IPS-18a (cell line): ENCODE results near the gene SLC26A2.

ENCODE experiments used
- H3K27ac ChIP-seq: one replicate; pipeline ENCODE4 v1.5.1; 2013; ENCODE audit warnings: low read length
- H3K27me3 ChIP-seq: one replicate; pipeline ENCODE4 v1.6.1; 2013; ENCODE audit warnings: mild to moderate bottlenecking, low read length; ENCODE audit not compliant: control insufficient read depth, insufficient read depth
- H3K36me3 ChIP-seq: one replicate; pipeline ENCODE4 v1.6.1; 2013; ENCODE audit warnings: low read depth, low read length; ENCODE audit not compliant: control insufficient read depth
- H3K4me1 ChIP-seq: one replicate; pipeline ENCODE4 v1.6.1; 2013; ENCODE audit warnings: low read depth, low read length; ENCODE audit not compliant: control insufficient read depth
- H3K4me3 ChIP-seq: one replicate; pipeline ENCODE4 v1.5.1; 2013; ENCODE audit warnings: low read length
- H3K9ac ChIP-seq: one replicate; pipeline ENCODE4 v1.6.1; 2013; ENCODE audit warnings: mild to moderate bottlenecking, low read length, moderate library complexity
- H3K9me3 ChIP-seq: one replicate; pipeline ENCODE4 v1.6.1; 2013; ENCODE audit warnings: low read depth, low read length; ENCODE audit not compliant: control insufficient read depth

Gene SLC26A2

DNA sequence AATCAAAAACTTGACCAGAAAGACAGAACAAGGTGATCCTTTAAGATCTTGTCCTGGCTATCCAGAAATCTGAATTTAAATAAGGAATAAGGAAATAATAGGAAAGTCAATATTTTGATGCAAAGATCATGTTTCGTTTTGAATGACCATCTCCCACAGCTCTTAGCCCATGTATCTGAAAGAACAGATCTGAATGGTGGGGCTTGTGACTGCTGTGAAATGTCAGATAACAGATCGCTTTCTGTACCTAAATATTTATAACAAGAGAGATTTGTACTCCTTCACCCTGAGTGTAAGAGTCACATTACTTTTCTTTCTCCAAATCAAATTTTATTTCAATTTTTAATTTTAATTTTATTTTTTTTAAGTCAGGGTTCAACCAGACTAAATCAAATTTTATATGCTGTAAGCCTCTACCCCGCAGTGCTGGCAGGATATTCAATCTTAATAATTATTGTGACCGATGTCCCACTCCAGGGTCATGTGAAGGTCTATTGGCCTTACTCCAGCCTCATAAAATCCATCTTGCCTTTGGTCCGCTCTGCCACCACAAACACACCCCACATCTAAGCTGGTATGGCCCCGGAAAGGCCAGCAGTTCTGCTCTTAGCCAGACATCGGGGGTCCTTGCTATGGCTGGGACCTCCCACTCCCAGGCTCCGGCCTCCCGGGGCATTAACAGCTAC is 7.0 kb upstream of the SLC26A2 start:
- Histone ChIP-seq H3K27me3 (no peaks in the 10 kb centered on the region), H3K9me3 (no peaks in the 10 kb centered on the region), H3K27ac (no peak overlapping the region), H3K36me3 (no peaks in the 10 kb centered on the region), H3K4me1 (no peaks in the 10 kb centered on the region), H3K9ac (no peak overlapping the region), H3K4me3 (no peak overlapping the region)

GRCh38 chr5:149954798-149955197 is 5.8 kb upstream of the SLC26A2 start:
- no peak overlapping the region for H3K27ac ChIP-seq
- no peaks in the 10 kb centered on the region for H3K27me3 ChIP-seq
- no peaks in the 10 kb centered on the region for H3K36me3 ChIP-seq
- H3K4me1 ChIP-seq = peaks cover 5% of the 10 kb centered on the region
- no peak overlapping the region for H3K4me3 ChIP-seq
- H3K9me3 ChIP-seq = no peaks in the 10 kb centered on the region
- no peak overlapping the region for H3K9ac ChIP-seq

DNA sequence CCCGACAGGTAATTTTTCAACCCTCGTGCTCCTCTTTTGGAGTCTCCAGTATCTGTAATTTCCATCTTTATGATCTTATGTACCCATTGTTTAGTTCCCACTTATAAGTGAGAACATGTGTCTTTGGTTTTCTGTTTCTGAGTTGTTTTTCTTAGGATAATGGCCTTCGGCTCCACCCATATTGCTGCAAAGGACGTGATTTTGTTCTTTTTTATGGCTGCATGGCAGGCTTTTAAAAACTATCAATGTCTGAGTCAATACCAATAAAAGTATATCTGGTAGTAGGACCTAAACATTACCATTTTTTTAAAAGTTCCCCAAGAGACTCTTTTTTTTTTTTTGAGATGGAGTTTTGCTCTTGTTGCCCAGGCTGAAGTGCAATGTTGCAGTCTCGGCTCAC is 3.9 kb upstream of the SLC26A2 start:
- H3K4me1 ChIP-seq = peaks cover 7% of the 10 kb centered on the region
- H3K27ac ChIP-seq = no peak overlapping the region
- no peak overlapping the region for H3K9ac ChIP-seq

GRCh38 chr5:149957855-149958254 is 2.7 kb upstream of the SLC26A2 start:
- no peak overlapping the region for H3K4me3 ChIP-seq
- H3K27ac ChIP-seq = no peak overlapping the region
- H3K36me3 ChIP-seq = no peaks in the 10 kb centered on the region

More for the DNA sequence above, 3.9 kb upstream of the SLC26A2 start:
- Histone ChIP-seq H3K27me3 (peaks cover 7% of the 10 kb centered on the region), H3K9me3 (no peaks in the 10 kb centered on the region), H3K4me3 (no peak overlapping the region), H3K36me3 (no peaks in the 10 kb centered on the region)

DNA sequence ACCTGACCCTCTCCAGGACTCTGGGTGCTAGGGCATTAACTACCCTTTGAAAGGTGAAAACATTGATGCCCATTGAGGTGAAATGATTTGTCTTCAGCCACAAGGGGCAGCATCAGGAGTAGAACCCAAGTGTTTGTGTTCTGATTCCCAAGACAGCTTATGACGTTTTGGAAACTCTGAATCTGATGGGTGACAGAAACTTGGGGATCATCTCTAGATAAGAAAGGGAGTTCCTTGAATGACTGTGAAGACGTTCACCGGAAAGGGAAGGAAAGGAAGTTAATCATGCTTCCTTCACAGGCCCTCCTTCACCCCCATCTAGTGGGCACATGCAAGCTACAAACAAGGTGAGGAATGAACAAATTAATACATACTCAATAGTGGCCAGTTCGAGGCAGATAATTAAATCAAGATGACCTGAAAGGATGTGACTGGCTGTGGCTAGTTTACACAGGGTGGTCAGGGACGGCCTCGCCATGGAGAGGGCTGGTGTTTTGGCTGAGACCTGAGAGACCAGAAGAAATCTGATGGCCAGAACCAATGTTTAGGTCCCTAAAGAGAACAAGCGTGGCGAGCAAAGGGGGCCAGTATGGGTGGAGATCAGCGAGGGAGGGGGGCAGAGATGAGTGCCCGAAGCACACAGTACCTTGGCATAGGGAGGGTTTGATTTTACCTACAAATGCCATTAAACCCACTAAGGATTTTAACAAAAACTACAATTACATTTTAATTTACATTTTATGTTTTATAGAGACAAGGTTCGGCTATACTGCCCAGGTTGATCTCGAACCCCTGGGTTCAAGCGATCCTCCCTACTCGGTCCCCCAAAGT is 937 bp upstream of the SLC26A2 start:
- H3K4me3 ChIP-seq = peak overlapping the region; percentile 80
- no peaks in the 10 kb centered on the region for H3K9me3 ChIP-seq
- peak overlapping the region; percentile 82 for H3K9ac ChIP-seq
- no peaks in the 10 kb centered on the region for H3K36me3 ChIP-seq
- H3K27ac ChIP-seq = no peak overlapping the region
- H3K27me3 ChIP-seq = peaks cover 12% of the 10 kb centered on the region
- peaks cover 7% of the 10 kb centered on the region for H3K4me1 ChIP-seq

More at GRCh38 chr5:149957855-149958254, 2.7 kb upstream of the SLC26A2 start:
- Histone ChIP-seq H3K9ac (no peak overlapping the region), H3K27me3 (peaks cover 12% of the 10 kb centered on the region), H3K4me1 (peaks cover 7% of the 10 kb centered on the region), H3K9me3 (no peaks in the 10 kb centered on the region)

DNA sequence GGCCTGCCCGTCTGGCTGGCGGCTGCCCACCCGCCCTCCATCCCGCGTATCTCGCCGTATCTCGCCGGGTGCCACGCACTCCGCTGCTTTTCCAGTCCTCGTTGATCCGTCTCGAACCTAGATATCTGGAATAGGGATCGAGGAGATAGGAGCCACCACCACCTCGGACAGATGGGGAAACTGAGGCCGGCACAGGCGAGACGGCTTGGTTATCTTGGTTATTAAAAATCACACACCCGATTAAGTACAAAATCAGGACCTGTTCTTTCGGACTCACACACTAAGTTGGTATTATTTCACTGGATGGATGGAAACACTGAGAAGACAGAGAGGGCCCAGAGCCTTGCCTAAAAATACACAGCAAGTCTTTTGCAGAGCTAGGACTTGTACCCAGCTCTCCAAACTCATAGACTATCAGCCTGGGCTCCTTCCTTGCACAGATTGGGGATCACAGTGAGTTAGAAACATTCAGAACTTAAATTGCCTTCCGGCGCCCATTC is 678 bp downstream of the SLC26A2 start:
- peaks cover 7% of the 10 kb centered on the region for H3K4me1 ChIP-seq
- no peaks in the 10 kb centered on the region for H3K36me3 ChIP-seq
- no peaks in the 10 kb centered on the region for H3K9me3 ChIP-seq
- H3K9ac ChIP-seq = peak overlapping the region; percentile 28
- H3K4me3 ChIP-seq = peak overlapping the region; percentile 80
- no peak overlapping the region for H3K27ac ChIP-seq
- H3K27me3 ChIP-seq = peaks cover 12% of the 10 kb centered on the region

DNA sequence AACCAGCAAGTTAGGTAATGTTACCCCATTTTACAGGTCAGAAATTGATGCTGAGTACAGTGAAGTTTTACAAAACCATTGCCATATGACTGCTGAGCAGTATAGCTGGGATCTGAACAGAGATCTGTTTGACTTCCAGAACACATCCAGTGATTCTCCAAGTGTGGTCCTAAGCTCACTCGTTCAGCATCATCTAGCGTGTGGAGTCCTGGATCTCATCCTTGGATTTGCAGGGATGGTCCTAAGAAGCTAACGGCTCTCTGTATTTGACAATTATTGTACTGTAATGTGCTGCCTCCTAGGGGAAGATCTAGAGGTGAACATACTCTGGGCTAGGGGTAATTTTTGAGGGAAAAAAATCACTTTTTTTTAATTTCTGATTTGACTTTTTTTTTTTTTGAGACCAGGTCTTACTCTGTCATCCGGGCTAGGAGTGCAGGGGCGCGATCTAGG is 1.4 kb downstream of the SLC26A2 start:
- H3K27me3 ChIP-seq = peaks cover 12% of the 10 kb centered on the region
- H3K9me3 ChIP-seq = no peaks in the 10 kb centered on the region
- H3K4me1 ChIP-seq = peaks cover 7% of the 10 kb centered on the region
- no peaks in the 10 kb centered on the region for H3K36me3 ChIP-seq
- H3K9ac ChIP-seq = no peak overlapping the region
- no peak overlapping the region for H3K27ac ChIP-seq
- peak overlapping the region; percentile 80 for H3K4me3 ChIP-seq

DNA sequence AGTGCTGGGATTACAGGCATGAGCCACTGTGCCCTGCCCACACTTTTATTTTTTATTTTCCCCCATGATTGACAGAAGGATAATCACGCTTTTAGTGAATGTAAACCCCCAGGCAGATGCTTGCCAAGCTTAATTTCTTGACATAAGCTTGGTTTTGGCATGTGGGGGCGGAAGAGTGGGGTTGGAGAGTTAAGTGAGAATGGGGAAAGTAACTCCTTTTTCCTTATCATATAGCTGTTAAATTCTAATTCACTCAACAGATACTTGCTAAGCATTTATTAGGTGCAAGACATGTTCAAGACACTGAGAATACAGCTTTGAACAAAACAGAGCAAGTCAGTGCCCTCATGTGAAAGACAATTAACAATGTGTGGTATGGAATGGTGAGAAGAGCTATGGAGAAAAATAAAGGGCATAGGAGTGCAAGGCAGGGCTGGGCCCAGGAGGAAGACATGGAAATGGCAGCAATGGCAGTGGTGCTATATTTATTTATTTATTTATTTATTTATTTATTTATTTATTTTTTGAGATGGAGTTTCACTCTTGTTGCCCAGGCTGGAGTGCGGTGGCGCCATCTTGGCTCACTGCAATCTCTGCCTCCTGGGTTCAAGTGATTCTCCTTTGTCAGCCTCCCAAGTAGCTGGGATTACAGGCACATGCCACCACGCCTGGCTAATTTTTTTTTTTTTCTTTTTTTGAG is 2.2 kb downstream of the SLC26A2 start:
- no peak overlapping the region for H3K27ac ChIP-seq
- no peak overlapping the region for H3K4me3 ChIP-seq
- H3K27me3 ChIP-seq = peaks cover 12% of the 10 kb centered on the region
- no peaks in the 10 kb centered on the region for H3K9me3 ChIP-seq
- no peaks in the 10 kb centered on the region for H3K36me3 ChIP-seq
- no peak overlapping the region for H3K9ac ChIP-seq
- peaks cover 7% of the 10 kb centered on the region for H3K4me1 ChIP-seq

DNA sequence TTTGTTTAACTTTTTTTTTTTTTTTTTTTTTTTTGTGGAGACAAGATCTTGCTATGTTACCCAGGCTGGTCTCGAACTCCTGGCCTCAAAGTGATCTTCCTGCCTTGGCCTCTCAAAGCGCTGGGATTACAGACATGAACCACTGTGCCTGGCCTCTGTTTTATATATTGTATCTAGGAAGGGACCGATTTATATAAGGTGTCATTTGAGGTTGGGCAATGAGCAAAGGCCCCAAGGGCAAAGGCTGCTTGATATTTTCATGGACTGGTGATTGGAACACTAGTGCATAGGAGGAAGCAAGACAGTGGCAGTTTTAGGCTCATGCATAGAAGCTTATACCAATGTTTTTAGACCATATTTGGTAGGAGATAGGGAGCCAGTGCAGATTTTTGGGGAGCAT is 3.2 kb downstream of the SLC26A2 start:
- Histone ChIP-seq H3K36me3 (no peaks in the 10 kb centered on the region), H3K4me1 (peaks cover 7% of the 10 kb centered on the region), H3K27me3 (peaks cover 12% of the 10 kb centered on the region), H3K27ac (no peak overlapping the region), H3K9ac (no peak overlapping the region), H3K4me3 (no peak overlapping the region), H3K9me3 (no peaks in the 10 kb centered on the region)

- H3K9me3 ChIP-seq = no peaks in the 10 kb centered on the region
- peaks cover 3% of the 10 kb centered on the region for H3K27me3 ChIP-seq
- no peak overlapping the region for H3K27ac ChIP-seq
- H3K4me1 ChIP-seq = no peaks in the 10 kb centered on the region
- H3K36me3 ChIP-seq = no peaks in the 10 kb centered on the region
- H3K9ac ChIP-seq = no peak overlapping the region
- H3K4me3 ChIP-seq = no peak overlapping the region
Observed at GRCh38 chr5:149966946-149967345, 6.4 kb downstream of the SLC26A2 start.

DNA sequence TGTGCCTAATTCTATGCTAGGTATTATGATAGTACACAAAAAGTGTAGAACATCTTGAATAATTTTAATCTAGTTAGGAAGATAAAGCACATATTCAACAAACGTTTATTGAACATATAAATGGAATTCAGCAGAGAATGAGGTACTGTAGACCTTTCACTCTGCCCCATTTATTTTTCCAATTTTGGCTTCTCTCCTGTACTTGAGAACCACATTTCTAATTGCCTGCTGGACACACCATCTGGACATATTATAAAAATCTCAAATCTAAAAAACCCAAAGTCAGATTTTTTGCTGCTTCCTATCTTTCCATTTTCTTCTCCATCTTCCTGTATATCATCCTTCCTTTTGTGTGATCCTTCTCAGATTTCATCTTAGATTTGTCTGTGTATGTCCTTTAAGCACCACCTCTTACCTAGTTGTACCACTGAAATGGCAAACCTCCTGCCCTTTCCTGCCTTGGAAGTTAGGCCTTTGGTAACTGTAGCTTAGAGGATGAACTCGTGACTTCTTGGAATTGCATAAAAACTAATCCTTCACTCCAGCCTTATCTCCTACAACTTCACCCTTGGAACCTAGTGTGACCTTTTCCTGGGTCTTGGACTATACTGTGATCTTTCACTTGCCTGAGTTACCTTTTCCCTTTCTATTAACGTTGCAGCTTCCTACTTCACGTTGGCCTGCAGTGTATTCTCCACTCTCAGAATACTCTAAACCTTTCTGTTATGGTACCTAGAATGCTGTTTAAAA is 8.8 kb downstream of the SLC26A2 start:
- no peak overlapping the region for H3K27ac ChIP-seq
- H3K9ac ChIP-seq = no peak overlapping the region
- H3K27me3 ChIP-seq = no peaks in the 10 kb centered on the region
- H3K36me3 ChIP-seq = no peaks in the 10 kb centered on the region
- H3K9me3 ChIP-seq = no peaks in the 10 kb centered on the region
- no peaks in the 10 kb centered on the region for H3K4me1 ChIP-seq
- no peak overlapping the region for H3K4me3 ChIP-seq
